NCI-H2196 (cell line): Measurements from ENCODE around the gene LST1.

Experiments
- DNase-seq: peaks from one replicate; lab custom pipeline; 2025; ENCODE audit not compliant: unreplicated experiment; lab: John Stamatoyannopoulos, UW

The LST1 gene

DNA sequence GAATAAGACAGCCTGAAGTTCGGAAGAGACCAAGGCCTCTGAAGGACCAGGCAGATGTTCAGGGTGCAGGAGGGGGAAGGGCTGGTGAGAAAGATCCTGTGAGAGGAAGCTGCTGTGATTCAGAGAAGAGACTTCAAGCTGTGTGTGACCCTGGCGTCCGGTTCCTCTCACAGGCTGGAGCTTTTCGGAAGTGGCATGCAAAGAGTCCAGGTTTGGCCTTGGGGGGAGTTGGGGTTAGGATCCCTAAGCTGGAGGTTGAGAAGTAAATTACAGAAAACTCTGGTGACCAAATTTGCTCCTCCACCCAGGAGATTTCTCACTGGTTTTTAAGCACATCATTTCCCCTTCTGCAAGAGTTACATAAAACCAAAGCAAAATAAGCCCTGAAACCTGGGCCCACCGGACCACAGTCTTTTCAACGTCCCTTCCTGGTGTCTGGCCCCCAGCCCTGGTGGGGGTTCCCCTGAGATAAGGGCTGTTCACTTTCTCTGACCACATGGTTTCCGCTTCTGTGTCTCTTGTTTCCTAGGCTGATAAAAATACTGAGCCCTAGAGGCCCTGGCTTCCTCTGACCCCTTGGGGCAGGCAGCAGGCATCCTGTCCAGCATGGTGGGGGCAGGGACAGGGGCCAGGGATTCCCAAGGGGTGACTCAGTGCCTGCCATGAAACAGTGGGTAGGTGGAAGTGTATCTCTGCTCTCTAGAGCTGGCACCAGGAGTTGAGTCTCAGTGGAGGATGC lies 25.9 kb upstream of the LST1 start:
- no peak for DNase-seq

DNA sequence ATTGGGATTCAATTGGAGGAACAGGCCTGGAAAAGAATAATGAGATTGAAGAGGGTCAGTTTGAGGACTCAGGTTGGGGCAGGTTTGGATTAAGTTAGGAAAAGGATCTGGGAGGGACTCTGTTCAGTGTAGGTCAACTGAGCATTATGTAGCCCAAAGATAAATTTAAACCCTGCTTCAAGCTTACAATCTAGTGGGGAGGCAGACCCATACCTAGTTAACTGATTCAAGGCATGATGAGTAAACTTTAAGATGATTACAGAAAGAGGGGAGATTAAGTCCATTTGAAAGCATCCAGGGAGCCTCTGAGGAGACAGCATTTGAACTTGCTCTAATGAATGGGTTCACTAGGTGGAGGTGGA lies 25.4 kb upstream of the LST1 start:
- DNase-seq, result no peak

DNA sequence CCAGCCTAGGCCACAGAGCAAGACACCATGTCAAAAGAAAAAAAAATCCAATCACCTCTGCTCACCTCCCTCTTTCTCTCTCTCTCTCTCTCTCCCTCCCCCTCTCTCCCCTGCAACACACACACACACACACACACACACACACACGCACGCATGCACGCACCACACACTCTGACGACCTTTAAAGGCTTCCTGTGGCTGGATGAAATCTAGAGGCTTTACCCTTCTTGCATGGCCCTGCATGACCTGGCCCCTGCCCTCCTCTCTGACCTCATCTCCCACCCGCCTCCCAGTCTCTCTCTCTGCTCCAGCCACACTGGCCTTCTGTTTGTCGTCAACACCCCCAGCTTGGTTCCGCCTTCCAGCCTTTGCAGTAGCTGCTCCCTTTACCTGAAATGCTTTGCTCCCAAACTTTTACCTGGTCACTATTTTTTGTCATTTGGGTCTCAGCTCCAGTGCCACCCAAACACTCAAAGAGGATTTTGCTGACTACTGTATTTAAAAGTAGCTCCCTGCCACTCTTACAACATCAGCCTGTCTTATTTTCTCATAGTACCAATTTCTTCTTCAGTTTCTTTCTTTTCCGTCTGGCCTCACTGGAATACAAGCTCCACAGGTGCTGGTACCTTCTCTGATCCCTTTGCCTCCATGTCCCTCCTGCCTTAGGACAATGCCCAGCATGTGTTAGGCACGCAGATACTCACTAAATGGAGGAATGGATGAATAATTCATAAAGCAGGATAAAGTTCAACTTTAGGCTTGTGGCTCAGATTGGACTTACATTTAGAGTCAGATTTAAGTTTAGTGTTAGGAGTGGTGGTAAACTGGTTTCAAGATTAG lies 18.3 kb upstream of the LST1 start:
- no peak for DNase-seq

DNA sequence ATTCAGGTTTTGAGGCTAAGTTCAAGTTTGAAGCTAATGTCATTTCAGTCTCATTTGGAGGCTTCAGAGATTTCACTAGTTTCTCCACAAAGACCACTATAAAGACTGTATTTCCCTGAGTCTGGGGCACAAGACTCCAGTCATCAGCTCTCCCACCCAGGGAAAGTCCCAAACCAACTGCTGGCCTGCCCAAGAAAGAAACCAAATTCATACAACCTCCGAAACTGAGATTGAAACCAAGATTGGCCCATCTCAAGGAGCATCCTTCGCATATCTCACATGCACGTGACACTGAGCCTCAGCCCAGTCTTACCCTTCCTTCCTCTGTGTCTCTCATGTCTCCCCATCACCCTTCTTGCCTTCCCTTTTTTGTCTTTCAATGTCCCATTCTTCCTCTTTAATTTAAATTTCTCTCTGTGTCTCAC lies 17.5 kb upstream of the LST1 start:
- no peak for DNase-seq

DNA sequence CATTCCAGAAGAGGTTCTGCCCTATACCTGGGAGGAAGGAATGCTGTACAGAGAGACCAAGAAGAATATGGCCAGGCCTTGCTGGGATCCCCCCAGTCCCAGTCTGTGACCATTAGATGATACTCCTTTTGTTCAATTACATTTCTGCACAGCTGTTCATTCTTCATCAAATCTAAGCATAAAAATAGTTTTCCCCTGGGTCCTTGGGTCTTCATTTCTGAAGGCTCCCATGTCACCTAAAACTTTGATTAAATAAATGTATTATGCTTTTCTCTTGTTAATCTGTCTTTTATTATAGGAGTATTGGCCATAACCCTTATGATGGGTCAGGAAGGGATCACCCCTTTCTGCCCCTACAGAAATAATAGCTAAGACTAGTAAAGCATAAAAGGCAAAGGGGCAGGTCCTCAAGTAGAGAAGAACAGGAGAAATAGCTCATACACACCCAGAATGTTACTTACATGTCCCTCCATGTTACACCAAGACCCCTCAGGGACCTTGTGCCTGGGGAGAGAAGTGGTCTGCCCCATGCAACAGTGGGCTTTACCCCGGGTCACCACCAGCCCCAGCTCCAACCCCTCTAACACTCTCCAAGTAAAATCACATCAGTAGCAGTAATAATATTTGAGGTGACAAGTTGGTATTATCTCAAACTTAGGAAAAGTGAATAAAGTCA lies 16.1 kb upstream of the LST1 start:
- no peak for DNase-seq

DNA sequence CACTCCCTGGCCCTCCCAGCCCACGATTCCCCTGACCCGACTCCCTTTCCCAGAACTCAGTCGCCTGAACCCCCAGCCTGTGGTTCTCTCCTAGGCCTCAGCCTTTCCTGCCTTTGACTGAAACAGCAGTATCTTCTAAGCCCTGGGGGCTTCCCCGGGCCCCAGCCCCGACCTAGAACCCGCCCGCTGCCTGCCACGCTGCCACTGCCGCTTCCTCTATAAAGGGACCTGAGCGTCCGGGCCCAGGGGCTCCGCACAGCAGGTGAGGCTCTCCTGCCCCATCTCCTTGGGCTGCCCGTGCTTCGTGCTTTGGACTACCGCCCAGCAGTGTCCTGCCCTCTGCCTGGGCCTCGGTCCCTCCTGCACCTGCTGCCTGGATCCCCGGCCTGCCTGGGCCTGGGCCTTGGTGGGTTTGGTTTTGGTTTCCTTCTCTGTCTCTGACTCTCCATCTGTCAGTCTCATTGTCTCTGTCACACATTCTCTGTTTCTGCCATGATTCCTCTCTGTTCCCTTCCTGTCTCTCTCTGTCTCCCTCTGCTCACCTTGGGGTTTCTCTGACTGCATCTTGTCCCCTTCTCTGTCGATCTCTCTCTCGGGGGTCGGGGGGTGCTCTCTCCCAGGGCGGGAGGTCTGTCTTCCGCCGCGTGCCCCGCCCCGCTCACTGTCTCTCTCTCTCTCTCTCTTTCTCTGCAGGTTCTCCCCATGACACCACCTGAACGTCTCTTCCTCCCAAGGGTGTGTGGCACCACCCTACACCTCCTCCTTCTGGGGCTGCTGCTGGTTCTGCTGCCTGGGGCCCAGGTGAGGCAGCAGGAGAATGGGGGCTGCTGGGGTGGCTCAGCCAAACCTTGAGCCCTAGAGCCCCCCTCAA lies 13.8 kb upstream of the LST1 start, which contains the start of gene LTA:
LTA (plus strand) TSS at position 249 of the 871 bp plus-strand sequence; CDS start at position 703, 454 bp downstream.
- no peak for DNase-seq

DNA sequence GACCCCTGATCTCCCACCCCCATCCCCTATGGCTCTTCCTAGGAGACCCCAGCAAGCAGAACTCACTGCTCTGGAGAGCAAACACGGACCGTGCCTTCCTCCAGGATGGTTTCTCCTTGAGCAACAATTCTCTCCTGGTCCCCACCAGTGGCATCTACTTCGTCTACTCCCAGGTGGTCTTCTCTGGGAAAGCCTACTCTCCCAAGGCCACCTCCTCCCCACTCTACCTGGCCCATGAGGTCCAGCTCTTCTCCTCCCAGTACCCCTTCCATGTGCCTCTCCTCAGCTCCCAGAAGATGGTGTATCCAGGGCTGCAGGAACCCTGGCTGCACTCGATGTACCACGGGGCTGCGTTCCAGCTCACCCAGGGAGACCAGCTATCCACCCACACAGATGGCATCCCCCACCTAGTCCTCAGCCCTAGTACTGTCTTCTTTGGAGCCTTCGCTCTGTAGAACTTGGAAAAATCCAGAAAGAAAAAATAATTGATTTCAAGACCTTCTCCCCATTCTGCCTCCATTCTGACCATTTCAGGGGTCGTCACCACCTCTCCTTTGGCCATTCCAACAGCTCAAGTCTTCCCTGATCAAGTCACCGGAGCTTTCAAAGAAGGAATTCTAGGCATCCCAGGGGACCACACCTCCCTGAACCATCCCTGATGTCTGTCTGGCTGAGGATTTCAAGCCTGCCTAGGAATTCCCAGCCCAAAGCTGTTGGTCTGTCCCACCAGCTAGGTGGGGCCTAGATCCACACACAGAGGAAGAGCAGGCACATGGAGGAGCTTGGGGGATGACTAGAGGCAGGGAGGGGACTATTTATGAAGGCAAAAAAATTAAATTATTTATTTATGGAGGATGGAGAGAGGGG lies 12.6 kb upstream of the LST1 start:
- no peak for DNase-seq

DNA sequence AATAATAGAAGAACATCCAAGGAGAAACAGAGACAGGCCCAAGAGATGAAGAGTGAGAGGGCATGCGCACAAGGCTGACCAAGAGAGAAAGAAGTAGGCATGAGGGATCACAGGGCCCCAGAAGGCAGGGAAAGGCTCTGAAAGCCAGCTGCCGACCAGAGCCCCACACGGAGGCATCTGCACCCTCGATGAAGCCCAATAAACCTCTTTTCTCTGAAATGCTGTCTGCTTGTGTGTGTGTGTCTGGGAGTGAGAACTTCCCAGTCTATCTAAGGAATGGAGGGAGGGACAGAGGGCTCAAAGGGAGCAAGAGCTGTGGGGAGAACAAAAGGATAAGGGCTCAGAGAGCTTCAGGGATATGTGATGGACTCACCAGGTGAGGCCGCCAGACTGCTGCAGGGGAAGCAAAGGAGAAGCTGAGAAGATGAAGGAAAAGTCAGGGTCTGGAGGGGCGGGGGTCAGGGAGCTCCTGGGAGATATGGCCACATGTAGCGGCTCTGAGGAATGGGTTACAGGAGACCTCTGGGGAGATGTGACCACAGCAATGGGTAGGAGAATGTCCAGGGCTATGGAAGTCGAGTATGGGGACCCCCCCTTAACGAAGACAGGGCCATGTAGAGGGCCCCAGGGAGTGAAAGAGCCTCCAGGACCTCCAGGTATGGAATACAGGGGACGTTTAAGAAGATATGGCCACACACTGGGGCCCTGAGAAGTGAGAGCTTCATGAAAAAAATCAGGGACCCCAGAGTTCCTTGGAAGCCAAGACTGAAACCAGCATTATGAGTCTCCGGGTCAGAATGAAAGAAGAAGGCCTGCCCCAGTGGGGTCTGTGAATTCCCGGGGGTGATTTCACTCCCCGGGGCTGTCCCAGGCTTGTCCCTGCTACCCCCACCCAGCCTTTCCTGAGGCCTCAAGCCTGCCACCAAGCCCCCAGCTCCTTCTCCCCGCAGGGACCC lies 11.7 kb upstream of the LST1 start:
- DNase-seq, result no peak

DNA sequence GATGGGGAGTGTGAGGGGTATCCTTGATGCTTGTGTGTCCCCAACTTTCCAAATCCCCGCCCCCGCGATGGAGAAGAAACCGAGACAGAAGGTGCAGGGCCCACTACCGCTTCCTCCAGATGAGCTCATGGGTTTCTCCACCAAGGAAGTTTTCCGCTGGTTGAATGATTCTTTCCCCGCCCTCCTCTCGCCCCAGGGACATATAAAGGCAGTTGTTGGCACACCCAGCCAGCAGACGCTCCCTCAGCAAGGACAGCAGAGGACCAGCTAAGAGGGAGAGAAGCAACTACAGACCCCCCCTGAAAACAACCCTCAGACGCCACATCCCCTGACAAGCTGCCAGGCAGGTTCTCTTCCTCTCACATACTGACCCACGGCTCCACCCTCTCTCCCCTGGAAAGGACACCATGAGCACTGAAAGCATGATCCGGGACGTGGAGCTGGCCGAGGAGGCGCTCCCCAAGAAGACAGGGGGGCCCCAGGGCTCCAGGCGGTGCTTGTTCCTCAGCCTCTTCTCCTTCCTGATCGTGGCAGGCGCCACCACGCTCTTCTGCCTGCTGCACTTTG lies 10.7 kb upstream of the LST1 start, which contains the start of gene TNF:
TNF (plus strand) TSS at position 231 of the 567 bp plus-strand sequence; CDS start at position 408, 177 bp downstream.
- DNase-seq, result no peak

DNA sequence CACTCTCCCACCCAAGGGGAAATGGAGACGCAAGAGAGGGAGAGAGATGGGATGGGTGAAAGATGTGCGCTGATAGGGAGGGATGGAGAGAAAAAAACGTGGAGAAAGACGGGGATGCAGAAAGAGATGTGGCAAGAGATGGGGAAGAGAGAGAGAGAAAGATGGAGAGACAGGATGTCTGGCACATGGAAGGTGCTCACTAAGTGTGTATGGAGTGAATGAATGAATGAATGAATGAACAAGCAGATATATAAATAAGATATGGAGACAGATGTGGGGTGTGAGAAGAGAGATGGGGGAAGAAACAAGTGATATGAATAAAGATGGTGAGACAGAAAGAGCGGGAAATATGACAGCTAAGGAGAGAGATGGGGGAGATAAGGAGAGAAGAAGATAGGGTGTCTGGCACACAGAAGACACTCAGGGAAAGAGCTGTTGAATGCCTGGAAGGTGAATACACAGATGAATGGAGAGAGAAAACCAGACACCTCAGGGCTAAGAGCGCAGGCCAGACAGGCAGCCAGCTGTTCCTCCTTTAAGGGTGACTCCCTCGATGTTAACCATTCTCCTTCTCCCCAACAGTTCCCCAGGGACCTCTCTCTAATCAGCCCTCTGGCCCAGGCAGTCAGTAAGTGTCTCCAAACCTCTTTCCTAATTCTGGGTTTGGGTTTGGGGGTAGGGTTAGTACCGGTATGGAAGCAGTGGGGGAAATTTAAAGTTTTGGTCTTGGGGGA lies 10.0 kb upstream of the LST1 start:
- DNase-seq, result no peak

DNA sequence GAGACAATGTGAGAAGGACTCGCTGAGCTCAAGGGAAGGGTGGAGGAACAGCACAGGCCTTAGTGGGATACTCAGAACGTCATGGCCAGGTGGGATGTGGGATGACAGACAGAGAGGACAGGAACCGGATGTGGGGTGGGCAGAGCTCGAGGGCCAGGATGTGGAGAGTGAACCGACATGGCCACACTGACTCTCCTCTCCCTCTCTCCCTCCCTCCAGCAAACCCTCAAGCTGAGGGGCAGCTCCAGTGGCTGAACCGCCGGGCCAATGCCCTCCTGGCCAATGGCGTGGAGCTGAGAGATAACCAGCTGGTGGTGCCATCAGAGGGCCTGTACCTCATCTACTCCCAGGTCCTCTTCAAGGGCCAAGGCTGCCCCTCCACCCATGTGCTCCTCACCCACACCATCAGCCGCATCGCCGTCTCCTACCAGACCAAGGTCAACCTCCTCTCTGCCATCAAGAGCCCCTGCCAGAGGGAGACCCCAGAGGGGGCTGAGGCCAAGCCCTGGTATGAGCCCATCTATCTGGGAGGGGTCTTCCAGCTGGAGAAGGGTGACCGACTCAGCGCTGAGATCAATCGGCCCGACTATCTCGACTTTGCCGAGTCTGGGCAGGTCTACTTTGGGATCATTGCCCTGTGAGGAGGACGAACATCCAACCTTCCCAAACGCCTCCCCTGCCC lies 9.0 kb upstream of the LST1 start:
- DNase-seq, result no peak

DNA sequence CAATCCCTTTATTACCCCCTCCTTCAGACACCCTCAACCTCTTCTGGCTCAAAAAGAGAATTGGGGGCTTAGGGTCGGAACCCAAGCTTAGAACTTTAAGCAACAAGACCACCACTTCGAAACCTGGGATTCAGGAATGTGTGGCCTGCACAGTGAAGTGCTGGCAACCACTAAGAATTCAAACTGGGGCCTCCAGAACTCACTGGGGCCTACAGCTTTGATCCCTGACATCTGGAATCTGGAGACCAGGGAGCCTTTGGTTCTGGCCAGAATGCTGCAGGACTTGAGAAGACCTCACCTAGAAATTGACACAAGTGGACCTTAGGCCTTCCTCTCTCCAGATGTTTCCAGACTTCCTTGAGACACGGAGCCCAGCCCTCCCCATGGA lies 8.5 kb upstream of the LST1 start:
- no peak for DNase-seq

DNA sequence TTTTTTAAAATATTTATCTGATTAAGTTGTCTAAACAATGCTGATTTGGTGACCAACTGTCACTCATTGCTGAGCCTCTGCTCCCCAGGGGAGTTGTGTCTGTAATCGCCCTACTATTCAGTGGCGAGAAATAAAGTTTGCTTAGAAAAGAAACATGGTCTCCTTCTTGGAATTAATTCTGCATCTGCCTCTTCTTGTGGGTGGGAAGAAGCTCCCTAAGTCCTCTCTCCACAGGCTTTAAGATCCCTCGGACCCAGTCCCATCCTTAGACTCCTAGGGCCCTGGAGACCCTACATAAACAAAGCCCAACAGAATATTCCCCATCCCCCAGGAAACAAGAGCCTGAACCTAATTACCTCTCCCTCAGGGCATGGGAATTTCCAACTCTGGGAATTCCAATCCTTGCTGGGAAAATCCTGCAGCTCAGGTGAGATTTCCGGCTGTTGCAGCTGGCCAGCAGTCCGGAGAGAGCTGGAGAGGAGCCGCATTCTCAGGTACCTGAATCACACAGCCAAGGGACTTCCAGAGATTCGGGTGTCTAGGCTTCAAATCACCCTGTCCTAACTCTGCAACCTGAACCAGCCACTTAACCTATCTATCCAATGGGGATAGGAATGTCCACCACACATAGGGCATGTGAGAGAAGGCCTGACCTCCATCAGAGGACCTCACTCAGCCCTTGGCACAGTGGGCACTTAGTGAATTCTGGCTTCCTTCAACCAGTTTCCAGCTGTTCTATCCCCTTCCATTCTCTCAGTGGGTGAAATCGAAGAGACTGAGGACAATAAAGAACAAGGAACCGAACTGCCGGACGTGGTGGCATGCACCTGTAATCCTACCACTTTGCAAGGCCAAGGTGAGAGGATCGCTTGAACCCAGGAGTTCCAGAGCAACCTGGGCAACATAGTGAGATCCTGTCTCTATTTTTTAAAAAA lies 7.6 kb upstream of the LST1 start:
- no peak for DNase-seq

DNA sequence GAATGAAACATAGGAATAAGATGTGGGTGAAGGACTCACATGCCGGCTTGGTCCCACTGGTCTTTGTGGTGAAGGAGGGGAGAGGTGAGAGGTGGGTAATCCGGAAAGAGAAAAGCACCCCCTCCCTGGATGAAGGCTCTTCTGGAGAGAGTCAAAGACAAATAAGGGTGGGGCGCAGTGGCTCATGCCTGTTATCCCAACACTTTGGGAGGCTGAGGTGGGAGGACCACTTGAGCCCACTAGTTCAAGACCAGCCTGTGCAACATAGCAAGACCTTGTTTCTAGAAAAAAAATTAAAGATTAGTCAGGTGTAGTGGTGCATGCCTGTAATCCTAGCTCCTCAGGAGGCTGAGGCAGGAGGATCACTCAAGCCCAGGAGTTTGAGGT lies 7.0 kb upstream of the LST1 start:
- DNase-seq, result no peak

DNA sequence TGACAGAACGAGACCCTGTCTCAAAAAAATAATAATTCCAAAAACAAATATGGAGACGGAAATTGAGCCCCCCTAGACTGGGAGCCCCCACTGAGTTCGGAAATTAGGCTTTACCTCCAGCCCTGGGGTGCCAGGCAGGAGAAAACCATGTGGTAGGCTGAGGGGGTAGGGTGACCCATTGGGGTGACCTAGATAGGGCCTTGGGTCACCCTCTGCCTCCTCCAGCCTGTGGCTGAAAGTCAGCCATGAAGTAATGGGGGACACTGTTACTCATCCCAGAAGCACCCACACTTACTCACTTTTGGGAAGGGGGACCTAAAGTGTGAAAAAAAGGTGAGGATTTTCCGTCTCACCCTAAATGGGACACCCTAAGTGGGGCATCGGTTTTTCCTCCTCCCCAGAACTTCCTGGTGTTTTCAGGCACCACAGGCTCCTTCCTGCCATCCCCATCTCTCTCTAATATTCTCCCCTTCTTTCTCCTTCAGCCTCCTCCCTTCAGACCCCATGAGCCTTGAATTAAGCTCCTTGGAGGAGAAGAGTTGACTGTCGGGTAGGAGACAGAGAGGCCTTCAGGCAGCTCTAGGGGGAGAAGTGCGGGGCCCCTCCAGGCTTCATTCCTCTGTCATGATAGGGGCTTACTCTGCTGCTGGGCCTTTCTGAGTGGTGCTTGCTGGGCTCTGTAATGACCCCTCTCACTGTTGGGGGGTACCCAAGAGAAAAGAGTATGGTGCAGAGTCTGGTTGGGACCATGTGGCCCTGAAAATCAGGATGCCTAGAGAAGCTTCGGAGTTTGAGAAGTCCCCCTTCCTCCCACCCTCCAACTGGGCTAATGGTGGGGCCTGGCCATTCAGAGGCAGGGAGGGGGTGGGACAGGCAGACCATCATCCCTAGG lies 6.3 kb upstream of the LST1 start:
- DNase-seq, result no peak
